H9 (cell line): ENCODE data around the gene AMDHD2. TPM values are rescaled to one million over a fixed set of nuclear protein-coding genes. Genes with fewer than 3 reads are reported as not detected.

Source experiments
- DNase-seq: peaks from one replicate; pipeline ENCODE4 v3.0.0-alpha.2; 2017
- H2AFZ ChIP-seq: one replicate; pipeline ENCODE4 v1.6.1; 2013; ENCODE audit warnings: mild to moderate bottlenecking, low read length, control low read depth, moderate library complexity
- H2AK5ac ChIP-seq: 2 replicates; pipeline ENCODE4 v1.6.1; 2013; ENCODE audit warnings: low read length, control low read depth, mixed read lengths; ENCODE audit not compliant: insufficient read length
- H2BK120ac ChIP-seq: one replicate; pipeline ENCODE4 v1.6.1; 2013; ENCODE audit warnings: low read depth, mild to moderate bottlenecking, low read length, control low read depth, inconsistent platforms; ENCODE audit not compliant: poor library complexity, severe bottlenecking
- H2BK12ac ChIP-seq: 2 replicates; pipeline ENCODE4 v1.6.1; 2013; ENCODE audit warnings: low read length, control low read depth, mixed read lengths, low read depth; ENCODE audit not compliant: insufficient read length
- H2BK15ac ChIP-seq: 2 replicates; pipeline ENCODE4 v1.6.1; 2013; ENCODE audit warnings: low read depth, low read length, control low read depth
- H2BK20ac ChIP-seq: one replicate; pipeline ENCODE4 v1.6.1; 2013; ENCODE audit warnings: low read depth, mild to moderate bottlenecking, low read length, control low read depth, inconsistent platforms; ENCODE audit not compliant: poor library complexity, severe bottlenecking
- H2BK5ac ChIP-seq: 2 replicates; pipeline ENCODE4 v1.6.1; 2013; ENCODE audit warnings: low read length, control low read depth, mixed read lengths; ENCODE audit not compliant: insufficient read length
- H3K14ac ChIP-seq: 2 replicates; pipeline ENCODE4 v1.6.1; 2013; ENCODE audit warnings: low read length, control low read depth; ENCODE audit not compliant: insufficient read depth
- H3K18ac ChIP-seq: 2 replicates; pipeline ENCODE4 v1.6.1; 2013; ENCODE audit warnings: low read depth, mild to moderate bottlenecking, mixed read lengths, low read length, control low read depth; ENCODE audit not compliant: insufficient read length
- H3K23ac ChIP-seq: 2 replicates; pipeline ENCODE4 v1.6.1; 2013; ENCODE audit warnings: low read length, control low read depth, mixed read lengths, low read depth; ENCODE audit not compliant: insufficient read length
- H3K23me2 ChIP-seq: 2 replicates; pipeline ENCODE4 v1.6.1; 2013; ENCODE audit warnings: low read depth, mild to moderate bottlenecking, mixed read lengths, low read length, control low read depth; ENCODE audit not compliant: insufficient read length, poor library complexity, severe bottlenecking
- H3K27ac ChIP-seq: 2 replicates; pipeline ENCODE4 v1.5.1; 2013; ENCODE audit warnings: low read length, control low read depth, mixed read lengths, low read depth; ENCODE audit not compliant: insufficient read length
- H3K27me3 ChIP-seq: 2 replicates; pipeline ENCODE4 v1.6.1; 2013; ENCODE audit warnings: low read length, control low read depth, inconsistent platforms; ENCODE audit not compliant: insufficient read depth
- H3K4ac ChIP-seq: 2 replicates; pipeline ENCODE4 v1.6.1; 2013; ENCODE audit warnings: low read depth, mild to moderate bottlenecking, control low read depth, inconsistent platforms, low read length, moderate library complexity
- H3K4me1 ChIP-seq: 2 replicates; pipeline ENCODE4 v1.6.1; 2013; ENCODE audit warnings: low read length, control low read depth, inconsistent platforms; ENCODE audit not compliant: insufficient read depth
- H3K4me2 ChIP-seq: 2 replicates; pipeline ENCODE4 v1.6.1; 2013; ENCODE audit warnings: low read length, control low read depth, mixed read lengths; ENCODE audit not compliant: insufficient read length, insufficient read depth
- H3K56ac ChIP-seq: 2 replicates; pipeline ENCODE4 v1.6.1; 2013; ENCODE audit warnings: low read depth, mild to moderate bottlenecking, mixed read lengths, low read length, control low read depth; ENCODE audit not compliant: insufficient read length
- H3K79me1 ChIP-seq: 2 replicates; pipeline ENCODE4 v1.6.1; 2013; ENCODE audit warnings: low read depth, mild to moderate bottlenecking, moderate library complexity, low read length, control low read depth, inconsistent platforms; ENCODE audit not compliant: insufficient read depth, poor library complexity, severe bottlenecking
- H3K79me2 ChIP-seq: 2 replicates; pipeline ENCODE4 v1.6.1; 2013; ENCODE audit warnings: low read length, control low read depth, inconsistent platforms; ENCODE audit not compliant: insufficient read depth
- H3K9ac ChIP-seq: 2 replicates; pipeline ENCODE4 v1.6.1; 2013; ENCODE audit warnings: low read length, control low read depth, mixed read lengths; ENCODE audit not compliant: insufficient read length; ENCODE audit errors: extremely low read depth
- H3K9me3 ChIP-seq: one replicate; pipeline ENCODE4 v1.6.1; 2013; ENCODE audit warnings: low read depth, low read length, inconsistent platforms; ENCODE audit not compliant: control insufficient read depth
- H3T11ph ChIP-seq: one replicate; pipeline ENCODE4 v1.6.1; 2013; ENCODE audit warnings: mild to moderate bottlenecking, low read length, control low read depth, inconsistent platforms
- H4K20me1 ChIP-seq: one replicate; pipeline ENCODE4 v1.6.1; 2013; ENCODE audit not compliant: control insufficient read depth, insufficient read length, insufficient read depth
- H4K5ac ChIP-seq: 2 replicates; pipeline ENCODE4 v1.6.1; 2013; ENCODE audit warnings: low read depth, mild to moderate bottlenecking, mixed read lengths, low read length, control low read depth; ENCODE audit not compliant: insufficient read length
- H4K8ac ChIP-seq: replicated peaks from 2 replicates; pipeline ENCODE4 v1.6.1; 2013; ENCODE audit warnings: low read length, control low read depth, mixed read lengths, low read depth; ENCODE audit not compliant: insufficient read length
- H4K91ac ChIP-seq: 2 replicates; pipeline ENCODE4 v1.6.1; 2013; ENCODE audit warnings: low read depth, mild to moderate bottlenecking, moderate library complexity, mixed read lengths, low read length, control low read depth; ENCODE audit not compliant: insufficient read length
- H3K27ac Mint-ChIP-seq, 3 experiments: 2 replicates in 2 of 3; 3 replicates in 1 of 3; pipeline ENCODE4 v1.8.0; 2020 to 2021; ENCODE audit warnings: mixed read lengths in 3 of 3, mild to moderate bottlenecking in 1 of 3, moderate library complexity in 1 of 3
- H3K27me3 Mint-ChIP-seq: 2 replicates; pipeline ENCODE4 v1.8.0; 2021; ENCODE audit warnings: low read depth, mild to moderate bottlenecking, moderate library complexity, mixed read lengths
- H3K36me3 Mint-ChIP-seq, 3 experiments: 2 replicates in 2 of 3; 3 replicates in 1 of 3; pipeline ENCODE4 v1.8.0; 2020 to 2021; ENCODE audit warnings: low read depth in 3 of 3, mixed read lengths in 3 of 3; ENCODE audit not compliant: insufficient read depth in 1 of 3
- H3K4me1 Mint-ChIP-seq, 2 experiments: 2 replicates each; pipeline ENCODE4 v1.8.0; 2020; ENCODE audit warnings: mixed read lengths in 2 of 2
- H3K4me3 Mint-ChIP-seq, 2 experiments: 2 replicates in 1 of 2; 3 replicates in 1 of 2; pipeline ENCODE4 v1.8.0; 2020 to 2021; ENCODE audit warnings: mild to moderate bottlenecking in 2 of 2, mixed read lengths in 2 of 2, moderate library complexity in 1 of 2
- H3K9me3 Mint-ChIP-seq, 2 experiments: 2 replicates in 1 of 2; 3 replicates in 1 of 2; pipeline ENCODE4 v1.8.0; 2020; ENCODE audit warnings: mild to moderate bottlenecking in 2 of 2, mixed read lengths in 2 of 2, moderate library complexity in 1 of 2
- WGBS: extraction: QIAGEN DNeasy Blood & Tissue Kit; methylation state at CpG from one replicate; pipeline ENCODE4 v1.1.7; 2013; ENCODE audit warnings: missing lambda C conversion rate, low lambda C conversion rate, mixed read lengths; ENCODE audit not compliant: insufficient read length; ENCODE audit errors: extremely low coverage; 5-methylcytosine and 5-hydroxymethylcytosine counted together
- total RNA-seq: library from RNA; stranded (reverse); gene quantifications from 2 replicates; pipeline ENCODE4 v1.2.1, GENCODE V29; 2021
- TF ChIP-seq, protein P1 (sequence below): fragments of 200-600 bp; sonication (generic); conservative IDR thresholded peaks from 3 replicates; pipeline ENCODE4 v1.8.0; 2021; ENCODE audit warnings: antibody characterized with exemption, mild to moderate bottlenecking

Gene AMDHD2
- total RNA-seq, 1 experiment from 2014 or later, result 61.5 TPM

- Histone ChIP-seq H3K4me1 (no peaks in the 10 kb centered on the region), H4K20me1 (no peaks in the 10 kb centered on the region), H2BK5ac (no peak overlapping the region), H2BK12ac (no peak overlapping the region), H4K8ac (no peak overlapping the region), H3K27ac (no peak overlapping the region), H2BK120ac (no peak overlapping the region), H2BK20ac (no peak overlapping the region), H3K14ac (0 out of 2 replicates have a peak overlapping the region, but pooled peaks have one; percentile 70), H2BK15ac (no peak overlapping the region), H3K79me1 (no peaks in the 10 kb centered on the region), H3K4me2 (peak overlapping the region; percentile 29), H3T11ph (no peak overlapping the region), H3K23ac (no peak overlapping the region), H2AFZ (no peak overlapping the region), H3K9ac (no peak overlapping the region), H2AK5ac (no peak overlapping the region), H3K18ac (no peak overlapping the region), H4K91ac (no peak overlapping the region), H4K5ac (no peak overlapping the region), H3K27me3 (peaks cover 18% of the 10 kb centered on the region; the same call in 1 of the 2 replicates), H3K23me2 (peaks cover 10% of the 10 kb centered on the region), H3K4ac (no peak overlapping the region), H3K56ac (no peak overlapping the region), H3K9me3 (no peaks in the 10 kb centered on the region), H3K79me2 (no peaks in the 10 kb centered on the region)
- WGBS, result no CpG with 5 or more reads among the region's 100 CpGs
- DNase-seq, result peak; percentile 64
- peaks cover 20 to 24% of the 10 kb centered on the region in 2 experiments for H3K4me1 Mint-ChIP-seq
- H3K9me3 Mint-ChIP-seq, result no peaks in the 10 kb centered on the region
- peaks cover 50% of the 10 kb centered on the region for H3K27me3 Mint-ChIP-seq
- TF ChIP-seq, protein P1, sequence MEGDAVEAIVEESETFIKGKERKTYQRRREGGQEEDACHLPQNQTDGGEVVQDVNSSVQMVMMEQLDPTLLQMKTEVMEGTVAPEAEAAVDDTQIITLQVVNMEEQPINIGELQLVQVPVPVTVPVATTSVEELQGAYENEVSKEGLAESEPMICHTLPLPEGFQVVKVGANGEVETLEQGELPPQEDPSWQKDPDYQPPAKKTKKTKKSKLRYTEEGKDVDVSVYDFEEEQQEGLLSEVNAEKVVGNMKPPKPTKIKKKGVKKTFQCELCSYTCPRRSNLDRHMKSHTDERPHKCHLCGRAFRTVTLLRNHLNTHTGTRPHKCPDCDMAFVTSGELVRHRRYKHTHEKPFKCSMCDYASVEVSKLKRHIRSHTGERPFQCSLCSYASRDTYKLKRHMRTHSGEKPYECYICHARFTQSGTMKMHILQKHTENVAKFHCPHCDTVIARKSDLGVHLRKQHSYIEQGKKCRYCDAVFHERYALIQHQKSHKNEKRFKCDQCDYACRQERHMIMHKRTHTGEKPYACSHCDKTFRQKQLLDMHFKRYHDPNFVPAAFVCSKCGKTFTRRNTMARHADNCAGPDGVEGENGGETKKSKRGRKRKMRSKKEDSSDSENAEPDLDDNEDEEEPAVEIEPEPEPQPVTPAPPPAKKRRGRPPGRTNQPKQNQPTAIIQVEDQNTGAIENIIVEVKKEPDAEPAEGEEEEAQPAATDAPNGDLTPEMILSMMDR, result peak; percentile 29; the same call in 1 of the 3 replicates
- no peaks in the 10 kb centered on the region; a peak in 1 of 7 replicates for H3K36me3 Mint-ChIP-seq
- peak overlapping the region; percentile 68 to 82 for H3K4me3 Mint-ChIP-seq
- no peak overlapping the region for H3K27ac Mint-ChIP-seq
Observed at GRCh38 chr16:2473999-2474876, 45.9 kb upstream of the AMDHD2 start.
